KG1 (cell line): ENCODE results near the gene SLC22A6.

Experiments
- DNase-seq: peaks from one replicate; lab custom pipeline; 2025; lab: John Stamatoyannopoulos, UW

SLC22A6 gene

GRCh38 chr11:62931499-62932278, 53.1 kb downstream of the SLC22A6 start:
- no peak for DNase-seq

DNA sequence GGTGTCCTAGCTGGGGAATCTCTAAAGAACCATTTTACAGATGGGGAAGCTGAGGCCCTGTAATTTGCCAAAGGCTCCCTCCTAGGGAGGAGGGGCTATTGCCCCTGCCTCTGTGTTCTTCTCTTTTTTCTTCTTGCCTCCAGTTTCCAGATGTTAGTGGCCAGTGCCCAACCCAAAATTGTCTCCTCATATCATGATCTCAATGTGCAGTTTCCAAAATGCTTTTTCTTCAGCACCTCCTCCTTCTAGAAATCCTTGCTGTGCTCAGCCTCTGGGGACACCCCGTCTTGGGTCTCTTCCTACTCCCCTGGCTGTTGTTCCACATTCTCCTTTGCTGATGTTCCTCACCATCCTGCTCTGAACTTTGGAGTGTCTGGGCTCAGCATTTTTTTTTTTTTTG, 54.1 kb downstream of the SLC22A6 start:
- DNase-seq: no peak

DNA sequence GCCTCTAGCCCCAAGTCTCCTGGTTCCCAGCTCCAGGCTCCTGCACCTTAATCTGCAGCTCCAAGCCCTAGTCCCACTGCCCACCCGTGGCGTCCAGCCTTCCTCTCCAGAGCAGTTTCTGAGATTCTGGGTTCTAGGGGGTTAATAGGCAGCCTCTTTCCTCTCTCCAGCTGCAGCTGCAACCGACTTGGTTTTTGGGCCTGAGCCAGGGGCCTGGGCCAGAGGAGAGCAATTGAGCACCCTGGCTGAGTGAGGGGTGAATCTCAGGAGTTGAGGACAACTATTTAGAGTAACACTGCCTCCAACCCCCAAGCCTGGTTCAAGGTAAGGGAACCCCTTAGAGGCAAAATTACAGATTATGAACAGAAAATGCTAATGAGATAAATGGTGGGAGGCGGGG, 54.6 kb downstream of the SLC22A6 start:
- DNase-seq: no peak

DNA sequence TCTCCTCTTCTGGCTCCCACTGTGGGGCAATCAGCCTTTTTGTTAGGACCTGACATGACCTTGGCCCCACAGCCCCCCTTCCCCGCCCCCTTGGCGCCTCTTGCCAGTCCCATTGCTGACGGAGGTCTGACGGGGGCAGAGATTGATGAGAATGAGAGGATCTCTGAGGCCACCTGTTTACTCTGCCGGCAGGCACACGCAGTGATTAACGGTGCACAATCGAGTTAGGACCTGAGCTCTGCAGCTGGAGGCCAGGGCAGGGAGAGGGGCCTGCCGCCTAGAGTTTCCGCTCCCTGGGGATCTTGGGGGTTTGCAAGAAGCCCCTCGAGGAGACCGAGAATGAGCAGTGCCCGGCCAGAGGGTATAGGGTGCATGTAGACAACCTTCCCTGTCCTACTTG, 56.8 kb downstream of the SLC22A6 start:
- no peak for DNase-seq

DNA sequence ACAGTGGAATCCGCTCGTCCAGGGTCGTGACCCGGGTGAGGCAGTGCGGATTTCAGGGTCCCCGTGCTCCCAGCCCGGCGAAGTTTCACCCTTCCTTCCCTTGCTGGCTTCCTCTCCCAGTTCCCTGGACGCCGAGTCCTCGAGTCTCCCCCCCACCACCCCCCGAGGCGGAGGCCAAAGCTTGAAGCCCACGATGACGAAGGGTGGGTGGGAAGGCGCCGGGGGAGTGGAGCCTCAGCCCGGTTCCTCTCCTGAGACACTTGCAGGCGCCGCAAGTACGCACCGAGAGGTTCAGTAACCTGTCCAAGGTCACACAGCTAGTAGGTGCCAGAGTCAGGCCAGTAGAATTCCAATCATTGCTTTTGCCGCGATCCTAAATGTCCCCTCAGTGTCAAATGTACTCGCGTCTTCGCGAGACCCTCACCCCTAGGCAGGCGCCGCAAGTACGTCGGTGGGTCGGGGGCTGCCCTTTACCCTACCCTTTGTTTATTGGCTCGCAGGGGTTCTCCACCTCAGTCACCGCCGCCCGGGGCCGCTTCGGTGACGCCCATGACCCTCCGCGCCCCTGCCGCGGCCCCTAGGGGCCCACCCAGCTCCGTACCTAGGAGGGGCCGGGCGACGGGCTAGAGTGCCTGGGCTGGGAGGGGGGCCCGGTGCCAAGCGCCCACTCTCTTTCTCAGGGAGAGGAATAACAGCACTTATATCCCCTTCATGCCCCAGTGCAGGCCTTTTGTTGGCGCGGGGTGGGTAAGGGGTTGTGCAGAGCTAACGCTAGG, 57.9 kb downstream of the SLC22A6 start:
- DNase-seq: no peak
